ENCODE results near the gene RPS21. TPM values are rescaled to one million over a fixed set of nuclear protein-coding genes. Genes with fewer than 3 reads are reported as not detected.

RPS21 gene
- total RNA-seq, 1 donor from 2014 or later = 1,828 TPM

- no peaks in the 10 kb centered on the region for H3K27me3 ChIP-seq
- no peaks in the 10 kb centered on the region for H3K9me3 ChIP-seq
- H3K27ac ChIP-seq = no peak overlapping the region
- H3K36me3 ChIP-seq = peaks cover 57 to 78% of the 10 kb centered on the region in 2 donors
- DNase-seq (ENCODE audit: low spot score in 2 of 2) = no peak
- H3K4me1 ChIP-seq = peaks cover 3 to 5% of the 10 kb centered on the region in 2 donors
- no peak for TF ChIP-seq CTCF (IDR thresholded peaks at IDR 0.05)
- intact Hi-C loops (cut with DNase I) = no loop called here
- no peak overlapping the region for H3K4me3 ChIP-seq
These were observed 39.5 kb upstream of the RPS21 start for GRCh38 chr20:62347445-62347844.

- no peak overlapping the region for H3K4me3 ChIP-seq
- no peak for DNase-seq (ENCODE audit: low spot score in 2 of 2)
- intact Hi-C loops (cut with DNase I) = no loop called here
- no peaks in the 10 kb centered on the region for H3K9me3 ChIP-seq
- H3K27me3 ChIP-seq = no peaks in the 10 kb centered on the region
- no peak for TF ChIP-seq CTCF (IDR thresholded peaks at IDR 0.05)
- H3K27ac ChIP-seq = no peak overlapping the region
- H3K36me3 ChIP-seq = peaks cover 56 to 69% of the 10 kb centered on the region in 2 donors
- peaks cover 12 to 16% of the 10 kb centered on the region in 2 donors for H3K4me1 ChIP-seq
These were observed 38.3 kb upstream of the RPS21 start for GRCh38 chr20:62348604-62349003.

GRCh38 chr20:62349556-62350097, 37.3 kb upstream of the RPS21 start:
- intact Hi-C loops (cut with DNase I) = no loop called here
- peaks cover 53 to 58% of the 10 kb centered on the region in 2 donors for H3K36me3 ChIP-seq
- no peak for TF ChIP-seq CTCF (IDR thresholded peaks at IDR 0.05)
- H3K9me3 ChIP-seq = no peaks in the 10 kb centered on the region
- no peak for DNase-seq (ENCODE audit: low spot score in 2 of 2)
- peak overlapping the region in 1 of 2 donors; percentile 38 for H3K27ac ChIP-seq
- peaks cover 20 to 27% of the 10 kb centered on the region in 2 donors for H3K4me1 ChIP-seq
- H3K4me3 ChIP-seq = no peak overlapping the region
- no peaks in the 10 kb centered on the region for H3K27me3 ChIP-seq

DNA sequence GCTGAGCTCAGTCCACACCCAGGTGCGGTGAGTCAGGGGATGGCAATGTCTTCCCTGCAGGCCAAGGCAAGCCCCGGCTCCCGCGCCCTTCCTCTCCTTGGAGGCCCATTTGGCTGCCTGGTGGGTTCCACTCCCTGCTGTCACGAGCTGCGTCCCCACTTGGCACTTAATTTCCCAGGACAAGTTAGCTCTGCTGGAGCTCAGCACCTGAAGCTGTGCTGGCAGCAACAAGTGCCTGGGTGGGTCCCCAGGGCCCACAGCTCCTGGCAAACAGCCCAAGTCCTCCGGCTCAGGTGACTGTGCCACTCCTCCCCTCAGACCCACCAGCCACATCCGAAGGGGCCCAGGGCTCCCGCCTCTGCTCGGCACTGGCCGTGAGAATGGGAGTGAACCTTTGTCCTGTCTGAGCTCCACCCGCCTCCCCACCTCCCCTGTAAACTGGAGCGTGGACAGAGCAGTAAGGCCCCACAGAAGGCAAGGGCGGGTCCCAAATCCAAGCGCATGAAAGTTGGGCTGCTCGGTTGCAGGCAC, 36.7 kb upstream of the RPS21 start:
- no peak for TF ChIP-seq CTCF (IDR thresholded peaks at IDR 0.05)
- Histone ChIP-seq H3K36me3 (peaks cover 47 to 53% of the 10 kb centered on the region in 2 donors), H3K27ac (peak overlapping the region in 1 of 2 donors; percentile 38), H3K4me1 (peaks cover 25 to 32% of the 10 kb centered on the region in 2 donors), H3K9me3 (no peaks in the 10 kb centered on the region), H3K4me3 (no peak overlapping the region), H3K27me3 (no peaks in the 10 kb centered on the region)
- intact Hi-C loops (cut with DNase I) = no loop called here
- DNase-seq (ENCODE audit: low spot score in 2 of 2) = no peak

DNA sequence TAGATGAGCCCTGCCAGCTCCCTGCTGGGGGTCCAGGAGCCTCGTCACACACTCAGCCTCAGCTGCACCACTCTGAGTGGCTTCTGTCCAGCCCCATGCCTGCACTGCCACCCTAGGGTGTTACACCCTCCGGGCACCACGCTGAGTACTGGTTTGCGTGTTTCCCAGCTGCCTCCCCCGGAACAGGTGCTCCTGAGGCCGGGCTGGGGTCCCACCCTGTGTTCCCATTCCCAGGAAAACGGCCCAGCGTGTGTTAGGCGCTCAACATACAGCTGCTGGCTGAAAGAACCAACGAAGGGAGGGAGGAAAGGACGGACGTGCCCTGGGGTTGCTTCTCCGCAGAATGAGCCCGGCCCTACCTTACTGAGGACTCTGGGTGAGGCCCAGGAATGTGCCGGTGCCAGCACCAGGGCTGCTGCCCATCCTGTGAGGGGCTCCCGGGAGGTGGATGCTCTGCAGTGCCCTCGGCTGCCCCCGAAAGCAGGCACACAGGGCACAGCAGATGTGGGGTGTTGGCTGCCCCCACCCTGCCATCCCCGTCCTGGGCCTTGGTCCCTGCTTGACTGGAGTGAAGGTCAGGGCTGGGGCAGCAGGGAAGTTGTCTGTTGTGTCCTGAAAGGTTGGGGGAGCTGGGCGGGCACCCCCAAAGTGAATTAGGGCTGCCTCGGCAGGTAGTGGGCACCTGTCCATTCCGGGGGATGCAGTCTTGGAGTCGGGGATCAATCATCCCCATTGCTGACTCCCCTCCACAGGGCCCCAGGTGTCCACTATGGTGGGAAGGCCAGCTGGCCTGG, 36.1 kb upstream of the RPS21 start:
- no peak for DNase-seq (ENCODE audit: low spot score in 2 of 2)
- Histone ChIP-seq H3K27me3 (no peaks in the 10 kb centered on the region), H3K9me3 (no peaks in the 10 kb centered on the region), H3K4me3 (no peak overlapping the region), H3K4me1 (peaks cover 27 to 39% of the 10 kb centered on the region in 2 donors), H3K36me3 (peaks cover 43 to 47% of the 10 kb centered on the region in 2 donors), H3K27ac (peak overlapping the region; percentile 4 to 38)
- TF ChIP-seq CTCF (IDR thresholded peaks at IDR 0.05) = no peak
- intact Hi-C loops (cut with DNase I) = no loop called here
